SH-SY5Y (cell line): ENCODE measurements around the gene KRTAP21-2.

ENCODE experiments used
- GATA2 ChIP-seq: IDR thresholded peaks from 2 replicates; pipeline ENCODE4 v1.6.1; 2011; ENCODE audit warnings: mild to moderate bottlenecking, low read depth, low read length
- GATA3 ChIP-seq: IDR thresholded peaks from 2 replicates; pipeline ENCODE4 v1.6.1; 2011; ENCODE audit warnings: low read depth, mild to moderate bottlenecking, low read length, moderate library complexity

- TF ChIP-seq GATA2: no peak
- no peak for TF ChIP-seq GATA3
Observed at GRCh38 chr21:30714456-30714855, 32.6 kb downstream of the KRTAP21-2 start.
